Glomerular visceral epithelial cell (primary cell): ENCODE measurements around the gene IQSEC2.

Source experiments
- DNase-seq: peaks from one replicate; pipeline ENCODE4 v3.0.0-alpha.2; 2016; ENCODE audit errors: extremely low spot score

Gene IQSEC2

DNA sequence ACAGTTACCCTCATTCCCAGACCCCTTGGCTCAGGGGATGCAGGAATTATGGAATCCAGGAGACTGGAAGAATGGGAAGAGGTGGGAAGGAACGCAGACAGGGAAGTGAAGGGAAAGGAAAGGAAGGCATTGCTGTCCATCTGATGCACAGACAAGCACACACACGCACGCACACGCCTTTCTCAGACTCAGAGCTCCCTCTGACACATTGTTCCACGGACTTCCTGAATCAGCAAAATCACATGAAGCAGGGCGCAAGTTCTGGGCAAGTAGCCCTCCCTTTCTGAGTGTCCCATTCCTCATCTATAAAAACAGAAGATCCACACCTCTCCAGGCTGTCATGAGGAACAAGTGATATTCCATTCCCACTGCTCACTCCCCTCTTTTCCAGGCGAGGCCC, 13.2 kb downstream of the IQSEC2 start:
- DNase-seq: no peak

DNA sequence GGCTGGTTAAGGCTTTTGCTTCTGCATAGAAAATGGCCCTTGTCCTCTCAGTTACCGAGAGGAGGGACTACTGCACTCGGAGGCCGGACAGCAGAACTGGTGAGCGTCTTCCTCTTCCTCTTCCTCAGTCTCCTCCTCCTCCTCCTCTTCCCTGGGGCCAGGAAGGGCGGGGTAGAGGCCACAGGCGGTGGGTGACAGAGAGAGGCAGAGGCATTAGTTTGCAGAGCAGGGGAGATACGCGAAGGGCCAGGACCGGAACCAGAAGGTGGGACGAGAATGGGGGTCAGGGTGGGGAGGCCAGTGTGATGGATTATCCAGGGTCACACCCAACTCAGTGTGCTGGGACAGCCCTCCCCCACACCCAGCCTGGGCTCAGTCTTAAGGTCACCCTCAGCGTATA, 14.5 kb downstream of the IQSEC2 start:
- DNase-seq: no peak

DNA sequence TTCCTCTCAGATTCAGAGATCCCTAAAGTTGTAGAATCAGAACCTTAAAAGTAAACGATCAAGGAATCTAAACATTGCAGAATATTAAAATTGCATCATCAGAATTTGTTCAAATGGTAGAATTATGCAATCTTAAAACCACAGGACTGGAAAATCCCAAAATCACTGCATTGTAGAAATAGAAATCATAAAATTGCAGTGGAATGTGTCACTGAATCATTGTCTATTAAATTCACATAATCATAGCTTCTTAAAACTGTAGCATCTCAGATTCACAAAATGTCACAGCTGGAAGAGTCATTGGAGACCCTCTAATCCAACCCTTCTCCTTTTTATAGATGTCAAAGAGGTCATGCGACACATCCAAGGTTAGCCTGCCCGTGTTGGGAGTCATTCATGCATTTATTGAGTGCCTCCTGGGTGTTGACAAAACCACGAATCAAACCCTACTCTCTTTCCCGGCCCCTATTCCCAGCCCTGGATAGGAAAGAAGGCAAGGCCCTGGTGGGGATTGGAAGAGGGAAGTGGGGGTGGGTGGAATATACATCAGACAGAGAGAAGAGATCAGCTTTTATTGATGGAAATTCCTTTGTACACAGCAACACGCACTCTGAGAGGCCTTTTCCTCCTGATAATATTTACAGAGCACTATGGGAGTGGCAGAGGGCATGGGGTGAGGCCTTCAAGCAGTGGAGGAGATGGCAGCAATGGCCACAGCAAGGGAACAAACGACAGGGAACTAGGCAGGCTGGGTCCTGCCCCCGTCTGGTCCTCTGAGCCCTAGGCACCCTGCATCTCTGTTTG, 15.4 kb downstream of the IQSEC2 start:
- peak; percentile 24 for DNase-seq

DNA sequence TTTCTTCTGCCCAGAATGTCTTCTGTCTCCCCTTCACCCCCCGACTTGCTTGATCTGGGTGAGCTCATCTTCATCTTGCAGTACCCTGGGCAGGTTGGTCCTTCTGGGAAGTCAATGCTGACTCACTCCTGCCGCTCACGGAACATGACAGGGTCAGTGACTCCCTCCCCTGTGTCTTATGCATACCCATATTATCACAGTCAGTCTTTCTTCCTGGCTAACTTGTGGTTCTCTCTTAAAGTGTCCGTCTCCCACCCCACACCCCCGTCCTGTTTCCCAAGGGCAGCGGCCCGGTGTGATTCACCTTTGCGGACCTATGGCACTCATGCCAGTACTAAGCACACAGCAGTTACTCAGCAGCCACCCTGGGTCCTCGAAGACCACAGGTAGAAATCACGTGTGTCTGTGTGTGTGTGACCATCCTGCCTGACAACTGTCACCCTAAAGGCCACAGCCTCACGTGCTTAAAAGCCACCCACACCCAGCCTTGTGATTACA, 17.7 kb downstream of the IQSEC2 start:
- peak; percentile 87 for DNase-seq

DNA sequence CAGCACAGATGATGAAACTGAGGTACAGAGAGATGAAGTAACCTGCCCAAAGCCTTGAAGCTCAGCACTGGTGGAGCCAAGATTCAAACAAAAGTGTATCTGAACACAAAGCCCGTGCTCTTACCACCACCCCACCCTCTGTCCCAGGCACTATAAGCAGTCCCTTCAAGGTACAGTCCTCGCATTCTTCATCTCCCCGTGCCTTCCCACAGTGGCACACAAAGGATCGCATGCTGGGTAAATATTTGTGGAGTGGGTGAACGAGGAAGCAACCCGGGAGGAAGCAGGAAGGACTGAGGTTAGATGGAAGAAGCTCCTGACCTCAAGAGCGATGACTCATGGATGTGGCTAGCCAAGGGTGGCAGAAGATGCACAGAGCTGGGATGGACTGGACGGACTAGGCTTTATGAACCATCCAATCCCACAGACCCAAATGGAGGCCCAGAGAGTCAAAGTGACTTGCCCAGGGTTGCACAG, 18.4 kb downstream of the IQSEC2 start:
- peak; percentile 85 for DNase-seq

DNA sequence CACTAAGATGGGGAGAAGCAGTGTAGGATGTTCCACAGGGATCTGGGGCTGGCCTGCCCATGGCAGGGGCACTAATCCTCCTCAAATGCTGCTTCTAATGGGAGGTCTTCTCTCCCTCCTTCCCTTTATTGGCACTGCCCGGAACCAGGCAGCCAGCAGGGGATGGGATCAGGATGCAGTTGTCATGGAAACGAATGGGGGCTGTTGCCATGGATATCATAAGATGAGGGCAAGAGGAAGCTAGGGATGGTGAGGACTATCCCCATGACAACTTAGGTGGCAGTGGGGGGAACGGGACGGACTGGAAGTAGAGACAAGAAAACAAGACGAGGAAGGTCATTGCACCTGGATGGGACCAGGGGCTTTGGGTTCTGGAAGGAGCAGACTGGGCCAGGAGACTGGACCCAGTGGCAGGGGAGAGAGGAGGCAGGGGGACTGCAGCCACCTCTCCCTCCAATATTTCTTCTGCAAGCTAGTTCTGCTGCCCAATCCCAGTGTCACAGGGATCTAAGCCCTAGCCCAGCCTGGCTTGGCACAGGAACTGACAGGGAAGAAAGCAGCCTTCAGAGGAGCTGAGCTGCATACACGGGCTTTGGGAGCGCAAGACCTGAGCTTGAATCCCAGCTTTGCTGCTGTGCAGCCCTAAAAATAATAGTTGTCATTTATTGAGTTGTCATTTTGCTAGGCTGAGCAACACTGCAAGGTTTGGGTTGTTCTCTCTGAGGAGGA, 19.0 kb downstream of the IQSEC2 start:
- DNase-seq: no peak

DNA sequence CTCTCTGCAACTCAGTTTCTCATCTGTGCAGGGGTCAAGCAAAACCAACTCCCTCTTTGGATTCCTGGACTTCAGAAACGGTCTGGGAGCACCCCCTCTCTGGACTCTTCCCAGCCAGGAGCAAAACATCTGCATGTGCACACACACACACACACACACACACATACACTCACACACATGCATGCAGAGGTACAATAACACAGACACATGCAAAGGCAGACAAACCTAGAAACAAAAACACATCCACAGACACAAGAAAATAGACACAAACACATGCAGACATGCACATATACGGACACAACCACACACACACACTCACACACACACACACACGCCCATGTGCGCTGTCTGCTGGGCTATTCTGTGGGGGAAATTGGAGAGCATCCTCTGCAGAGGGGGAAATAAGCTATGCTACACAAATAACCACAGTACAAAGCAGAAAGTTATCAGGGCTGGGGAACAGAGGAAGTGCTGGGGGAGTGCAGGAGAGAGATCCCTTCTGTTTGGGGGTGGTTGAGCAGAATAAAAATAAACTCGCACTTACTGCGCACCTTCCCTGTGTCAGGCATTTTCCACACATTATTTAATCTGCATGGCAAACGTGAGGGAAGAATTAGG, 19.9 kb downstream of the IQSEC2 start:
- DNase-seq: no peak

DNA sequence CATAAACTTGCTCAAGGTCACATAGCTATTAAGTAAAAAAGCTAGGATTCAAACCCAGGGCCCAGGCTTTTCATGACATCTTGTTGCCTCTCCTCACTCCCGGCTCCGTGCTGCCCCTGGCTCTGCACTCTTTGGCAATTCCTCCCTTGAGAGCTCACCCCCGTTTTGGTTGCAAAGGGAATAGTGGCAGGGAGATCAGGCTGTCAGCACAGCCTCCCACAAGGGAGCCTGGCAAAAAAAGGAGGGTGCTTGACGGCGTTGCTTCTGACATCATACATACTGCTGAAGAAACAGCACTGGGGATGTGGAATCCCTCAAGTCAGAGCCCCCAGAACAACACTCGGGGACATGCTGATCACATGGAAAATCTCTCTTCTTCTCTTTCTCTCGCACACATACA, 20.5 kb downstream of the IQSEC2 start:
- DNase-seq: no peak

DNA sequence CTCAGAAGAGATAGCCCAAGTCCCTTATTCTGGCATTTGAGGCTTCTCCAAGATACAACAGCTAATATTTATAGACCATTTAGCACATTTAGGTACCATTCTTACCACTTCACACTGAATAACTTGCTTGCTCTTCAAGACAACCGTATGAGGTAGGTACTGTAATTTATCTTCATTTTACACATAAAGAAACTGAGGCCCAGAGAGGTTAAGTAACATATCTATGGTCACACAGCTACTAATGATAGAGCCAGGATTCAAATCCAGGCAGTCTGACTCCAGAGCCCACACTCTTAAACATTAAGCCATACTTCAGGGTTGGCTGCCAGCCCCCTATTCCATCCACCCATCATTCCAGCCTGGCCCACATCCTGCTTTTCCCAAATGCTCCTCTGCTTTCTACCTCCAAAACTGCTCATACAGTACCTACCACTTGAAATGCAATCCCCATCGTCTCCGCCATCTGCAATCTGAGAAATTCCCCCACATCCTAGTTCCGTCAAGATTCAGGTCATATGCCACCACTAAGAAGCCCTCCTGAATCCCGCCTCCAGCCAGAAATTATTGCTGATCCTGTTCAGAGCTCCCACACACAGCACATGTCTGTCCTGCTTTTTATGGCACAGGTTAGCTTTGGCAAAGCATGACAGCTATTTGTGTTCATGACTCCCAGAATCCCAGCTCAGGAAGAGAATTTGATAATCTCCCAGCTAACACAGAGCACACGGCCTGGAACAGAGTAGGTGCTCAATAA, 23.5 kb downstream of the IQSEC2 start:
- DNase-seq: no peak

DNA sequence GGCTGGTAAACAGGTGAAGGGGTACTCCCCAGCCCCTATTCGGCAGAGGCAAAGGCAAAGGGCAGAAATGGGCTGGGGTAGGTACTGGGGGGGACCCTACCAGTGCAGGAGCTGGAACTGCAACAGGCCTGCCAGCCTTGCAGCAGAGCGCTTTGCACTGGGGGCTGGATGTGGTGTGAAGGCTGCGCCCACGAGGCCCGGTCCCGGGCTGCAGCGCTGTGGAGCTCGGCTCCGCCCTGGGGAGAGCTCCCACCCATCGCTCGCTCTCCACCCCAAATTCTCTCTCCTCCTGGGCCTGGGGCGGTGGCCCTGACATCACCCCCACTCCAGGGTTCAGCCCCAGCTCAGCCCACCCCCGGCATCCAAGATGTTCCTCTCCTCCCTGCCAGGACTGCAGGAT, 24.2 kb downstream of the IQSEC2 start:
- no peak for DNase-seq

DNA sequence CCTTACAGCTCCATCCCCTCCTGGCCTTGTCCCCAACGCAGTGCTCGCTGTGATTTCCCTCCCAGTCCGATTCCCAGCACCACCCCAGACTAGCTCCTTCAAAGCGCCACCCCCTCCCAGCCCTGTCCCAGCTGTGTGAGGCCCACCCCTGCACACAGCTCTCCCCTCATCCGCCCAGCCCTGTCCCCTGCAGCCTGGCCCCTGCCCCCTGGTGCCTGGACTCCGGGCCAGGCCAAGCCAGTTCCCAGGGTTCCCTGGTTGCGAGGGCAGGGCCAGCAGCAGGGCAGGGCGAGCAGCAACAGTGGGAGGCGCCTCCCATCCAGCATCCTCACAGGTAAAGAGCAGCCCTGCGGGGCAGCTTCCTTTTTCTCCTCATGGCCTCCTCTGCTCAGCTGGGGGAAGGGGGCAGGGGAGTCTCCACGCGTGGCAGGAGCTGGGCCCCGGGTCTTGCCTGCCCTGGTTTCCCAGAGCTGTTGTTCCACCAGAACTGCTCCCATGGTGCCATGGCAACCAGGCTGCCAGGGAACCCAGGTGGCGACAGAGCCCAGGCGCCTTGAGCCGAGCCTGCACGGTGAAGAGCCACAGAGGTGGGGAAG, 24.8 kb downstream of the IQSEC2 start:
- DNase-seq: no peak

DNA sequence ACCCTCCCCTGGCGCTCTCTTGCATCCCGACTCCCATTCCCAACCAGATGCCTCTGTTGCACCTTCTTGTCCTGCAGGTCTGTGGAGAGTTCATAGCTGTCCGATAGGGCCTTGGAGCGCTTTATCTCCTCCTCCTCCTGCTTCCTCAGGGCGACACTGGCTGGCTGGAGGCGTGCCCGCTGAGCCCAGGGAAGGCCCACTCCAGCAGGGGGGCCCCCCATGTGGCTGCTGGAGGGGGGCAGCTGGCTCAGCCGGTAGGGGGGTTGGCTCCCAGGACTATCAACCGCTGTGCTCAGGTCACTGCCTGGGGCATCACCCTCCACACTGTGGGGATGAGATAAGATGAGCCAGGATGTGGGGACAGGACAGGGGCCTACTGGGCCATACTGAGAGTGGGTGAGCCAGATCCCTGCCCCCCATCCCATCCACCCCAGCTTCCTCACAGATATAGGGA, 25.6 kb downstream of the IQSEC2 start:
- no peak for DNase-seq

DNA sequence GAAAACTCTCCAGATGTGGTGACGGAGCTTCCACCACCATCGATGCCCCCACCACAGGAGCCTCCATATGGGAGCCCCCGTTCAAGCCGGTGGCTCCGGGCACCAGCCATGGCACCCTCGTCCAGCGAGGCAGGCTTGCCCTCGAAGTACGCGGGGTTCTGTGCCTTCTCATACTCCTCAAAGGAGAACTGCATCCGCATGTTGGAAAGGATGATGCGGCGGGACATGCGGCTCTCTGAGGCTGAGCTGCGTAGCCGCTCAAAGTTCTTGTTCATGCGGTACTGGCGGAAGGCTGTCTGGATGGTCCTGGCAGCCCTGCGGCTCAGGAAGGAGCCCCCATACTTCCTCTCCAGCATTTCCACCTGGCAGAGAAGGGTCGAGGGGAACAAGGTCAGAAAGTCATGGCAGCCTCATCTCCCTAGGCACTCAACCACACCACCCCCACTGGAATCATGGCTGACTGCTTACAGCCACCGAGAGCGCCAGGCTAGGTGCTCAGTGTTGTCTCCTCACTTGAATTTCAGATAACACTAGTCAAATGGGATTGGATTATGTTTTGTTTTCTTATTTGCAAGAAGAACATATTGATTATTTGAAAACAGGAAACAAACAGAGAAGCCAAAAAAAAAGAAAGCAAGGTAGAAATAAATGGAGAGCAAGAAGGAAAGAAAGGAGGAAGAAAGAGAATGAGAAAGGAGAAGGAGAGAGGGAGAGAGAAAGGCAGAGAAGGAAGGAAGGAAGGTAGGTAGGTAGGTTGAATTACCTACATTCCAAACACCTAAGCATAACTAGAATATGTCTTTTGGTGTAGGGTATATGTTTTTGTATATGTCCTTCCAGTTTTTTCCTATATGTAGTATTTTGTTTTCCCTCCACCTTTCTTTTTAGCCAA, 26.6 kb downstream of the IQSEC2 start:
- DNase-seq: no peak

DNA sequence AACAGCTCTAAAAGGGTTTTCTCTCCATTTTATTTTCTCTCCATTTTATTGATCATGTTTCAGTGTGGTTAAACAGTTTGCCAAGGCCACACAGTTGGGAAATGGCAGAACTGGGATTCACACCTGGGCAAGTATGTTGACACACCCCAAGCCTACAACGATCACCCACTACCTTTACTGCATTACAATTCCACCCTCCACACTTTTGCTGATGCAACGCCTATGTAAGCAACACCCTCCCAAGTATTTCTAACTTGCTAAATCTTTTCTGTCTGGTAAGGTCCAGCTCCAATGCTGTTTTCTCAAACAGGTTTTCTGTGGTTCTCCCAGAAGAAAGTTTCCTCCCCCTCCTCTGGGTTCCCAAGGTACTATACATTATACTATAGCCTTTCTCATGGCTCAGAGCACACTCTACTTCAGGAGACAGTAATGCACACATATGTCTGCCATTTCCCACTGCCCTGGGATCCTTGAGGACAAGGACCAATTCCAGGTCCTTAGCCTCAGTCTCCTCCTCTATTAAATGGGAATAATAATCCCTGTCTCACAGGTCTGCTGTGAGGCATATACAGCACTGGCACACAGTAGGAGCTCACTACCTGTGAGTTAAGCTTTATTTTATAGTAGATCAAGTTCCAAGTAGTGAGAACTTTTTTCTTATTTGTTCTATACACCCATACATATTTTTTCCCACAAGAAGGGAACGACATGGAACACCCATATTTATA, 27.9 kb downstream of the IQSEC2 start:
- DNase-seq: no peak

DNA sequence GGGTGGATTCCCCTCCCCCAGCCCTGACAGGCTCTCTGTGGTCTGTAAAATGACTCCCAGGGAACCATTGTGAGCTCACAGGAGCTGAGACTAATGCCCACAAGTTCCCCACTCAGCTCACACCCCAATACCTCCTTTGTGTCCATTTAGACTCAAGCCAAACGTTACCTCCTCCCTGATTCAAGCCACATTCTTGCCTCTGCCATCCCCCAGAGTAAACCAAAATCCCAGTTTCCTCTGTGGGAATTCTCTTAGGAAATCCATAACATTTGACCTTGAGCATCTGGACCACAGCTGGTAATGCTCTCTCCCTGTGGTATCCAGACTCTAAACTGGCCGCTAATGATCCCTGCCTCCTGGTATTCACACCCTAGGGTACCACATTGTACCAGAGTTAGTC, 30.1 kb downstream of the IQSEC2 start:
- no peak for DNase-seq

DNA sequence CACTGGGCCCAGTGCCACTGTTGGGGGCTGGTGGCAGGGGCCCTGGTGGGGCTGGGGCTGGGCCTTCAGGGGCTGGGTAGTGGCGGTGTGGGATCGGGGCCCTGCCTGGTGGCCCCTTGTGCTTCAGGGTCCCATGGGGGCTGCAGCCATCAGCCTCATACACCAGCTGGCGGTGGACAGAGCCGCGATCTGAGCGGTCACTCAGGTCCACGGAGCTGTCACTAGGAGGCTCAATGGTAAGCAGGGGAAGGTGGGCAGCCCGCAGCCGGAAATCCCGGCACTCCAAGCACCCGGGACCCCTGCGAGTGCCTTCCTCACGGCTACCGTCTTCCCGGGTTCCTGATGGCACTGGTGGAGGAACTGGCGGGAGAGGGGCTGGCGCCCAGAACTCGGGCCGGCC, 30.8 kb downstream of the IQSEC2 start:
- no peak for DNase-seq

DNA sequence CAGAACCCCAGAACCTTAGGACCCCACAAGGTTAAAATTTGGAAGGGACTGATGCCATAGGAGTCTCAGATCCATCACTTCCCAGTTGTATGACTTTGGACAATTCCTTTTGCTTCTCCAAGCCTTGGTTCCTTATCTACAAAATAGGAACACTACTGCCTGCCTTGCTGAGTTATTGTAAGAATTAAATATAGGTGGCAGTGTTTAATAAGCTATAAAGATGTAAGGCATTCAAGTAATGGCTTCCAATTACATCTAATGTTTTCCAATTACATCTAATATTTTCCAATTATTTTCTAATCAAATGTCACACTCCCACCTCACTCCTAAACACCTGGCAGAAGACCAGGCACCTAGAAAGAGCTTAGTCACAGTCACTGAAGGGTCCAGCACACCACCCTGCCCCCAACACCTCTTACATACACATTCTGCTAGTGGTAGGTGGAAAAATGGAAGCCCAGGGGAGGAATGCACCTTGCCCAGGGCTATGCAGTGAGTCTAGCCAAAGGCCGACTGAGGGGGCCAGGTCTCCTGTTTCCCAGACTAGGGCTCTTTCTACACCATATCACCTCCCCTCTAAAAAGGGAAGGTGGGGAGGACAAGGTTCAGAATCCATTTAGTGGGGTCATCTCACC, 31.9 kb downstream of the IQSEC2 start:
- DNase-seq: no peak

DNA sequence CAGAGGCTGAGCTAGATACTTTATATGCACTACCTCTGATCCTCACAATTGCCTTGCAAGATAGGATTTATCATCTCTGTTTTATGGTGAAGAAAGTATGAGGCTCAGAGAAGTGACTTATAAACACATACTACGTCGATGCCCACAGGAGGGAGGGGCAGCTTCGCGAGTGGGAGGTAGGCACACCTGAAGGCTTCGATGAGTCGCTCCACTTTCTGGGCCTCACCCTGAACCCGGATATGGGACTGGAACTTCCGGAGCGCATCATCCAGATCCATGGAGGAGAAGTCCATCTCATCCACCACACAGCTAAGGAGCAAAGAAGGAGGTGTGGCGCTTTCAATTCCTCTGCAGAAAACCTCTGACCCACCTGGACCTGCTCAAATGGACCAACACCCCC, 33.5 kb downstream of the IQSEC2 start:
- DNase-seq: no peak

DNA sequence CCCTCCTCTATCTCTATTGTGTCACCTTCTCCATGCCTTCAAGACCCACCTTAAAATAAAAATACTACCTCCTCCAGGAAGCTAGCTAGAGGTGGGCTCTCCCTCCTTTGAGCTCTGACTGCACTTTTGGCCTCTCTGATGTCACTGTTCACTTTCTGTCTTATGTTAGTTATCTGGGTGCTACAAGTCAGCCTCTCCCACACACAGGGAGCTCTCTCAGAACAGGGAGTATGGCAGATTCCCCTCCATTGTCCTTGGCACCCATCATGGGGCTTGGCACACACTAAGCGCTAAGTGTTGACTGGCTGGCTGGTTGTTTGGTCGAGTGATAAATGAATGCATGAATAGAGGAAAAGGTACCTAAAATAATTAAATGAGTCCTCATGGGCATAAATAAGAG, 35.2 kb downstream of the IQSEC2 start:
- DNase-seq: no peak
